IMR-90 (cell line): ENCODE measurements around the gene LRRC56. TPM values are rescaled to one million over a fixed set of nuclear protein-coding genes. Genes with fewer than 3 reads are reported as not detected.

Source experiments
- ATAC-seq: fragments of 200-7000 bp; cut with Tn5 transposase; 2 replicates; pipeline ENCODE4 v1.9.1; 2020; ENCODE audit warnings: low read depth, mild to moderate bottlenecking, moderate library complexity
- BruUV-seq: library from RNA; stranded (reverse); fragments of 400-500 nt; replicated peaks from 2 replicates; lab custom pipeline; 2021; lab: Mats Ljungman, UMichigan
- CTCF ChIA-PET: fragments of 300-600 bp; formaldehyde crosslinking; extraction: SDS; loops from one replicate; lab custom pipeline; 2021; ENCODE audit warnings: antibody characterized with exemption; lab: Yijun Ruan, JAX
- POLR2A ChIA-PET: fragments of 300-600 bp; sonication (Branson Sonifier 250); formaldehyde crosslinking; loops from one replicate; lab custom pipeline; 2022; ENCODE audit warnings: antibody characterized with exemption; ENCODE audit not compliant: unreplicated experiment; lab: Charles Lee
- DNase-seq: peaks from one replicate; pipeline ENCODE4 v3.0.0; 2013
- H2AFZ ChIP-seq: replicated peaks from 2 replicates; pipeline ENCODE3; 2013; ENCODE audit warnings: low read length, mild to moderate bottlenecking; ENCODE audit not compliant: poor library complexity
- H2AK5ac ChIP-seq: 2 replicates; pipeline ENCODE4 v1.6.1; 2013; ENCODE audit warnings: low read depth, low read length, inconsistent platforms
- H2AK9ac ChIP-seq: replicated peaks from 2 replicates; pipeline ENCODE3; 2013; ENCODE audit warnings: mild to moderate bottlenecking, low read depth, low read length, moderate library complexity; ENCODE audit not compliant: poor library complexity
- H2BK120ac ChIP-seq: 2 replicates; pipeline ENCODE4 v1.6.1; 2013; ENCODE audit warnings: low read depth, low read length, inconsistent platforms
- H2BK15ac ChIP-seq: 3 replicates; pipeline ENCODE4 v1.6.1; 2013; ENCODE audit warnings: low read depth, low read length, inconsistent platforms
- H2BK20ac ChIP-seq: 2 replicates; pipeline ENCODE4 v1.6.1; 2013; ENCODE audit warnings: low read depth, mild to moderate bottlenecking, inconsistent platforms, low read length, moderate library complexity
- H2BK5ac ChIP-seq: 2 replicates; pipeline ENCODE4 v1.6.1; 2013; ENCODE audit warnings: mild to moderate bottlenecking, low read depth, low read length, inconsistent platforms; ENCODE audit not compliant: poor library complexity, severe bottlenecking
- H3K14ac ChIP-seq: replicated peaks from 2 replicates; pipeline ENCODE4 v1.6.1; 2013; ENCODE audit warnings: low read depth, low read length, inconsistent platforms
- H3K18ac ChIP-seq: 2 replicates; pipeline ENCODE4 v1.6.1; 2013; ENCODE audit warnings: low read depth, low read length, control low read depth
- H3K23ac ChIP-seq: 2 replicates; pipeline ENCODE4 v1.6.1; 2013; ENCODE audit warnings: low read depth, low read length, inconsistent platforms
- H3K27ac ChIP-seq: 2 replicates; pipeline ENCODE4 v1.5.1; 2013; ENCODE audit warnings: mild to moderate bottlenecking, control low read depth, low read length; ENCODE audit not compliant: insufficient read depth
- H3K27me3 ChIP-seq: 2 replicates; pipeline ENCODE4 v1.6.1; 2013; ENCODE audit warnings: low read length; ENCODE audit not compliant: control insufficient read depth, insufficient read depth
- H3K36me3 ChIP-seq: 2 replicates; pipeline ENCODE4 v1.6.1; 2013; ENCODE audit warnings: low read length, mixed read lengths; ENCODE audit not compliant: control insufficient read depth, insufficient read depth
- H3K4ac ChIP-seq: 2 replicates; pipeline ENCODE4 v1.6.1; 2013; ENCODE audit warnings: low read depth, low read length, inconsistent platforms
- H3K4me1 ChIP-seq: 2 replicates; pipeline ENCODE4 v1.6.1; 2013; ENCODE audit warnings: low read length, mixed read lengths; ENCODE audit not compliant: control insufficient read depth, insufficient read depth
- H3K4me2 ChIP-seq: 2 replicates; pipeline ENCODE4 v1.6.1; 2013; ENCODE audit warnings: low read depth, mild to moderate bottlenecking, control low read depth, low read length, moderate library complexity
- H3K4me3 ChIP-seq: 2 replicates; pipeline ENCODE4 v1.5.1; 2013; ENCODE audit warnings: low read depth, mild to moderate bottlenecking, control low read depth, low read length, moderate library complexity; ENCODE audit not compliant: insufficient read depth
- H3K56ac ChIP-seq: 2 replicates; pipeline ENCODE4 v1.6.1; 2013; ENCODE audit warnings: low read length, inconsistent platforms; ENCODE audit not compliant: insufficient read depth; ENCODE audit errors: extremely low read depth
- H3K79me1 ChIP-seq, 2 experiments: 2 replicates each; pipeline ENCODE4 v1.6.1; 2013; ENCODE audit warnings: low read length in 2 of 2, inconsistent platforms in 1 of 2, low read depth in 1 of 2
- H3K9ac ChIP-seq: 2 replicates; pipeline ENCODE4 v1.6.1; 2013; ENCODE audit warnings: low read depth, low read length, control low read depth
- H3K9me1 ChIP-seq: 2 replicates; pipeline ENCODE4 v1.6.1; 2013; ENCODE audit warnings: low read length, inconsistent platforms; ENCODE audit not compliant: insufficient read depth
- H3K9me3 ChIP-seq: 2 replicates; pipeline ENCODE4 v1.6.1; 2013; ENCODE audit warnings: low read length; ENCODE audit not compliant: control insufficient read depth, insufficient read depth
- H4K20me1 ChIP-seq: 2 replicates; pipeline ENCODE4 v1.6.1; 2013; ENCODE audit warnings: low read length, inconsistent platforms; ENCODE audit not compliant: insufficient read depth
- H4K5ac ChIP-seq: 2 replicates; pipeline ENCODE4 v1.6.1; 2013; ENCODE audit warnings: mild to moderate bottlenecking, low read depth, low read length, control low read depth
- H4K8ac ChIP-seq, 2 experiments: 2 replicates each; pipeline ENCODE4 v1.6.1; 2013; ENCODE audit warnings: low read depth in 2 of 2, low read length in 2 of 2, control low read depth in 1 of 2, inconsistent platforms in 1 of 2
- H4K91ac ChIP-seq: 2 replicates; pipeline ENCODE4 v1.6.1; 2013; ENCODE audit warnings: low read depth, low read length, inconsistent platforms; ENCODE audit not compliant: insufficient read depth
- BHLHE40 ChIP-seq: fragments of 150-350 bp; IDR thresholded peaks from 2 replicates; pipeline ENCODE4 v1.6.1; 2016; ENCODE audit warnings: mild to moderate bottlenecking, low read depth, low read length
- CEBPB ChIP-seq: IDR thresholded peaks from 2 replicates; pipeline ENCODE4 v1.6.1; 2012; ENCODE audit warnings: low read depth, low read length, improper control_type of control experiment
- CHD1 ChIP-seq: IDR thresholded peaks from 2 replicates; pipeline ENCODE4 v1.6.1; 2012; ENCODE audit warnings: low read depth, low read length, improper control_type of control experiment
- CTCF ChIP-seq: conservative IDR thresholded peaks from 2 replicates; pipeline ENCODE4 v1.5.1; 2012; ENCODE audit warnings: mild to moderate bottlenecking, low read depth, low read length, improper control_type of control experiment
- ELK1 ChIP-seq: fragments of 150-350 bp; IDR thresholded peaks from 2 replicates; pipeline ENCODE4 v1.6.1; 2016; ENCODE audit warnings: low read depth, mild to moderate bottlenecking, low read length, moderate library complexity, borderline replicate concordance
- FOS ChIP-seq: fragments of 150-350 bp; IDR thresholded peaks from 2 replicates; pipeline ENCODE4 v1.6.1; 2016; ENCODE audit warnings: low read depth, low read length
- MAFK ChIP-seq: IDR thresholded peaks from 2 replicates; pipeline ENCODE4 v1.6.1; 2012; ENCODE audit warnings: low read depth, low read length, improper control_type of control experiment
- MAZ ChIP-seq: IDR thresholded peaks from 2 replicates; pipeline ENCODE4 v1.6.1; 2012; ENCODE audit warnings: low read depth, mild to moderate bottlenecking, low read length, improper control_type of control experiment, moderate library complexity, borderline replicate concordance
- MXI1 ChIP-seq: IDR thresholded peaks from 2 replicates; pipeline ENCODE4 v1.6.1; 2012; ENCODE audit warnings: low read depth, mild to moderate bottlenecking, low read length, moderate library complexity, borderline replicate concordance
- NFE2L2 ChIP-seq: fragments of 150-350 bp; IDR thresholded peaks from 2 replicates; pipeline ENCODE4 v1.6.1; 2016; ENCODE audit warnings: low read depth, mild to moderate bottlenecking, low read length
- POLR2A ChIP-seq: IDR thresholded peaks from 2 replicates; pipeline ENCODE4 v1.6.1; 2012; ENCODE audit warnings: mild to moderate bottlenecking, low read depth, low read length
- RAD21 ChIP-seq: IDR thresholded peaks from 2 replicates; pipeline ENCODE4 v1.6.1; 2012; ENCODE audit warnings: low read length, improper control_type of control experiment
- RCOR1 ChIP-seq: IDR thresholded peaks from 2 replicates; pipeline ENCODE4 v1.6.1; 2012; ENCODE audit warnings: mild to moderate bottlenecking, low read length, improper control_type of control experiment; ENCODE audit not compliant: insufficient replicate concordance
- RFX5 ChIP-seq: IDR thresholded peaks from 2 replicates; pipeline ENCODE4 v1.8.0; 2012; ENCODE audit warnings: low read depth, mild to moderate bottlenecking, low read length, moderate library complexity
- SMC3 ChIP-seq: fragments of 150-350 bp; IDR thresholded peaks from 2 replicates; pipeline ENCODE4 v1.6.1; 2016; ENCODE audit warnings: low read depth, mild to moderate bottlenecking, antibody characterized with exemption, low read length, moderate library complexity
- USF2 ChIP-seq: fragments of 150-350 bp; IDR thresholded peaks from 2 replicates; pipeline ENCODE4 v1.6.1; 2017; ENCODE audit warnings: mild to moderate bottlenecking, antibody characterized with exemption, low read length, low read depth
- WGBS, 2 experiments: methylation state at CpG; one replicate each; pipeline versions ENCODE4 v1.1.5 to v1.1.7; 2013; ENCODE audit warnings: missing lambda C conversion rate in 2 of 2; ENCODE audit not compliant: insufficient read length in 1 of 2; ENCODE audit errors: extremely low coverage in 2 of 2; 5-methylcytosine and 5-hydroxymethylcytosine counted together
- dilution Hi-C: fragments of 300-500 bp; cut with HindIII; formaldehyde crosslinking; loops from one replicate; pipeline ENCODE4 v1.14.3; 2018; ENCODE audit warnings: low sequenced_read_pairs; ENCODE audit not compliant: unreplicated experiment
- in situ Hi-C: fragments of 300-500 bp; cut with MboI; formaldehyde crosslinking; loops from 3 replicates; pipeline ENCODE4 v1.14.3; 2019; ENCODE audit warnings: low sequenced_read_pairs, inconsistent platforms, mixed read lengths
- intact Hi-C: fragments of 100-400 bp; cut with micrococcal nuclease; formaldehyde crosslinking; loops from 2 replicates; pipeline ENCODE4 v1.10.0; 2022
- polyA plus RNA-seq, 3 experiments: library from polyadenylated mRNA; depleted of rRNA; stranded (reverse); fragments of >200 nt; gene quantifications; 2 replicates each; pipeline ENCODE4 v1.2.3, GENCODE V29; 2012; ENCODE audit warnings: low replicate concordance in 1 of 3
- total RNA-seq: library from RNA; depleted of rRNA; stranded (reverse); fragments of >200 nt; gene quantifications from 2 replicates; pipeline ENCODE4 v1.2.3, GENCODE V29; 2012

Gene LRRC56
- total and polyA plus RNA-seq, 2 of the 4 experiments (the other 2 are of a cell fraction) = 0.36 to 1.3 TPM

- intact Hi-C loops (no loop called here), in situ Hi-C loops (no loop called here), dilution Hi-C loops (no loop called here)
- Histone ChIP-seq H3K9ac (peak overlapping the region; percentile 100), H4K91ac (no peak overlapping the region), H3K18ac (no peak overlapping the region), H4K20me1 (peaks cover 29% of the 10 kb centered on the region), H3K27me3 (no peaks in the 10 kb centered on the region), H3K4me3 (peak overlapping the region; percentile 100), H3K4ac (no peak overlapping the region), H3K9me3 (no peaks in the 10 kb centered on the region), H3K4me2 (peak overlapping the region; percentile 99), H3K4me1 (peaks cover 17% of the 10 kb centered on the region), H2BK15ac (no peak overlapping the region), H2AFZ (no peak overlapping the region), H4K8ac (peak overlapping the region; percentile 65 to 98; a peak in 2 of 4 replicates), H3K14ac (peak overlapping the region; percentile 96; the same call in 1 of the 2 replicates), H2AK9ac (peak overlapping the region; percentile 100), H2AK5ac (peak overlapping the region; percentile 100), H3K23ac (no peak overlapping the region; the same call in none of the 2 replicates), H2BK5ac (peak overlapping the region; percentile 99), H2BK120ac (no peak overlapping the region), H4K5ac (peak overlapping the region; percentile 94; the same call in 1 of the 2 replicates), H3K27ac (peak overlapping the region; percentile 96; the same call in 1 of the 2 replicates), H3K79me1 (peaks cover 30 to 43% of the 10 kb centered on the region in 2 experiments; a peak in 3 of 4 replicates), H2BK20ac (no peak overlapping the region), H3K9me1 (no peaks in the 10 kb centered on the region), H3K56ac (no peak overlapping the region), H3K36me3 (peaks cover 14% of the 10 kb centered on the region)
- ATAC-seq (no peak), DNase-seq (no peak)
- no TSS peak for BruUV-seq
- ChIA-PET POLR2A (no interaction called here), CTCF (no interaction called here)
- WGBS, 2 experiments = 93% methylated on average over 3 of the region's 18 CpGs; no CpG with 5 or more reads in 1 of the 2 experiments
- no peak for TF ChIP-seq MAZ
- TF ChIP-seq CEBPB = no peak
- TF ChIP-seq SMC3 = no peak
- TF ChIP-seq RAD21 = no peak
- no peak for TF ChIP-seq MAFK
- no peak for TF ChIP-seq POLR2A
- no peak for TF ChIP-seq MXI1
- no peak for TF ChIP-seq FOS
- no peak for TF ChIP-seq ELK1
- no peak for TF ChIP-seq USF2
- no peak for TF ChIP-seq CTCF
- no peak for TF ChIP-seq RCOR1
- no peak for TF ChIP-seq NFE2L2
- no peak for TF ChIP-seq CHD1
- no peak for TF ChIP-seq RFX5
- no peak for TF ChIP-seq BHLHE40
Measured at GRCh38 chr11:567011-567628, 29.8 kb downstream of the LRRC56 start.
